HG03442 (cell line): ENCODE results near the gene DCAF4.
"Not testable (repeated sequence)": the region's sequence is repeated elsewhere in the genome, so short reads cannot be mapped to it uniquely, and the experiment has no call there.

Experiments
- ATAC-seq: cut with Tn5 transposase; IDR thresholded peaks from one replicate; pipeline ENCODE4 v1.9.1; 2021; ENCODE audit warnings: mild to moderate bottlenecking, moderate library complexity; ENCODE audit not compliant: unreplicated experiment

DCAF4 gene

DNA sequence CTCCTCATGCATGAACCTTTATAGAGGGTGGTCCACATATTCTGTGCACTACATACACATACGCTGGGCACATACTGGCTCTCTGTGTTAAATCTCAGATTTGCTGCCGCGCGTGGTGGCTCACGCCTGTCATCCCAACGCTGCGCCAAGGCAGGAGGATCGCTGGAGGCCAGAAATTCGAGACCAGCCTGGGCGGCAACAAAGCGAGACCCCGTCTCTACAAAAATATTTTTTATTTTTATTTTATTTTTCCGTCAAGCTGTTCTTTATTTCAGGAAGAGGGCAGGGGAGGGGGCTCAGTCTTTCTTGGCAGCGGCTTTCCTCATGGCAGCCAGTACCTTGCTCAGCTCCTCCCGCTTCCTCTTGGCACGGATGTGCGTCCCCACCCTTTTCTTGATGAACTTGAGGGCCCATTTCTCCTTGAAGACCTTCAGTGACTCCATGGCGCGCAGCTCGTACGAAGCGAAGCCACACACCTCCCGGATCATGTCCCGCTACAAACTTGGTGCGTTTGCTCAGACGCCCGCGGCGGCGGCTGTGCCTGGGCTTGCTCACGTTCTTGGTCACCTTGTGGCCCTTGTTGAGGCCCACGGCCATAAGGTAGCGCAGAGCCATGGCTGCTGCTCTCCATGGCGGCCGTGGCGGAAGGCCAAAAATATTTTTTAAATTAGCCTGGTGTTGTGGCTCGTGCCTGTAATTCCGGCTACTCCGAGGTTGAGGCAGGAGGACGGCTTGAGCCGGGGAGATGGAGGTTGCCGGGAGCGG lies 3.2 kb downstream of the DCAF4 start:
- no peak for ATAC-seq

DNA sequence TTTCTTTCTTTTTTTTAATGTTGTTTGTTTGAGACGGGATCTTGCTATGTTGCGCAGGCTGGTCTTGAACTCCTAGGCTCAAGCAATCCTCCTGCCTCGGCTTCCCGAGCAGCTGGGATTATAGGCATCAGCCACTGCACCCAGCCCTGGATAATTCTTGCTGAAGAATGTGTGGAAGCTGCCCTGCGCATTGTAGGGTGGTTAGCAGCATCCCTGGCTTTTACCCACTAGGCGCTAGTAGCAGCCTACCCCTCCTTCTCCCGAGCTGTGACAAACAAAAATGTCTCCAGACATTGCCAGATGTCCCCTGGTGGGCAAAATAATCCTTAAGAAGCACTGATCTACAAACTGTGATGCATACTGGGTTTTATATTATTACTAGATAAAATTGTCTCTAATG lies 6.6 kb downstream of the DCAF4 start:
- ATAC-seq = no peak

DNA sequence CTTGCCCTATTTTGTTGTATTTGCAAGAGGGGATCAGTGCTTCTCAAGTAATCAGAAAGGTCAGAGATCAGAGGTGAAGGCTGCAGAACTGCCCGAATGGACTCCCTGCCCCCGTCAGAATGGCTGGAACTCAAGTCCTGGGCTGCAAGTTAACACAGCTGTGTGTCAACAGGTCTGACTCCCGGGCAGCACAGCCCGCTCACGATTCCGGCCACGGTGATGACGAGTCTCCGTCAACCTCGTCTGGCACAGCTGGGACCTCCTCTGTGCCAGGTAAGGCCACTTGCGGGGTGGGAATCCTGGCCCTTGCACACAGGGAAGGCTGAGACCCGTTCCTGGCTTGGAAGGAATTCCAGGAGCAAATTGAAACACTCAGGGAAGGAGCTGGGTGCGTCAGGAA lies 13.4 kb downstream of the DCAF4 start:
- ATAC-seq = no peak

DNA sequence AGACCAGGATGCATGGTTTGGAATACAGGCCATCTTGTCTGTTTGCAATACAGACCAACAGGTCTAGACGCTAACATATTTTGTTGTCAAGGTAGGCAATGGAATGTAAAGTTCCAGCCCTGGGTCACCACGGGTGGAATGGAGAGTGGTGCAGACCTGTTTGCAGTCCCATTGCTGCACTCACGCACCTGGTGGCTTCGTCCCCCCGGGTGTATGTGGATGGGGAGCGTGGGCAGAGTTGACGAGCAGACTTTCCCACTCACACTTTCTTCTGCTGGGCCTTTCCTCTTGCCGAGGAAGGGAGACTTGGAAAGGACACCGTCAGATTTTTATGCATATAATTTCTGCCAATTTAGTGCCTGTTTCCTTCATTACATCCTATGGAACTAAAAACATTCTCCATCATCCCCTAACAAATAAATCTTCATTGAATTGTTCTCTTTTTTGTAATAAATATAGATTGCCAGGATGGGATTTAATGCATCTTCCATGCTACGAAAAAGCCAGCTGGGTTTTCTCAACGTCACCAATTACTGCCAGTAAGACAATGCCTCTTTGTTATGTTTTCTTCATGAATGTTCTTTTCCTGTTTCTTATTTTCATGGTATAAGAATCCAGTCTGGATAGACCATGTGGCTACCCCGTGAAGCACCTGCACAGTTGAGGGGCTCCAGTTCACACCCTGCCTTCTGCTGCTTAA lies 15.2 kb downstream of the DCAF4 start:
- ATAC-seq = no peak

DNA sequence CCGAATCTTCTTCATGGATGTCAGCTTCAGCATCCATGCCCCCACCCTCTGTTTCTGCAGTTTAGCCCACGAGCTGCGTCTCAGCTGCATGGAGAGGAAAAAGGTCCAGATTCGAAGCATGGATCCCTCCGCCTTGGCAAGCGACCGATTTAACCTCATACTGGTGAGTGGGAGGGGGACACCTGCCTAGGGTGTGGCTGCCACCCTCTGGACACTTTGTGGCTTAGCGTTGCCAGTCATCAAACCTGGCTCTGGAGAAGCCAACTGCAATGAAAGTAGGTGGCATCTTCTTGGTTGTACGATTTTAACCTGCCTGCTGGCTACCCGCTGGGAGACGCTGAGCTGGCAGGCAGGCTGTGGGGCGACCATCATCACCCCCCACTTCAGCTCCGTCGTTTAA lies 16.7 kb downstream of the DCAF4 start:
- ATAC-seq = no peak

DNA sequence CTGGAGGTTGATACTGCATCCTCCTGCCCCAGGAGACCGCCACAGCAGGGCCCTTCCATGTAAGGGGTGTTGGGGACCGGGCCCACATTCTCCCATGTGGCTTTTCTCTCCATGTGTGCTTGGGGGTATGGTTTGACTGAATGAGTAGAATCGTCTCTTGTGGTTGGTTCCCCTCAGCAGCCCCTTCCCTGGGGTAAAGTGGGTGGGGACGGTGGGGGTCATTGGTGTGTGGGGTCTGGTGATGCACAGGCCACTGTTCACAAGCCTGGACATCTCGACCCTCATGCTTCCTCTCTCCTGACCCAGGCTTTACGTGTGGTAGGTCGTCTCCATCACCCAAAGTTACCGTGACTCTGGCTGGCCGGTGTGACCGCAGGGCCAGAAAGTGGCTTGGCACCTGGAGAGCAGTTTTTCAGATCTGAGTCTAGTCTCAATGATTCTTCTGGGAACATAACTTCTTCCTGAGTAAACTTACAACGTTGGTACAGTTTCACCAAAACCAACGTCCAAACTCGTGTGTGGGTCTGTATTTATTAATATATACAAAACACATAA lies 17.7 kb downstream of the DCAF4 start:
- ATAC-seq = no peak

DNA sequence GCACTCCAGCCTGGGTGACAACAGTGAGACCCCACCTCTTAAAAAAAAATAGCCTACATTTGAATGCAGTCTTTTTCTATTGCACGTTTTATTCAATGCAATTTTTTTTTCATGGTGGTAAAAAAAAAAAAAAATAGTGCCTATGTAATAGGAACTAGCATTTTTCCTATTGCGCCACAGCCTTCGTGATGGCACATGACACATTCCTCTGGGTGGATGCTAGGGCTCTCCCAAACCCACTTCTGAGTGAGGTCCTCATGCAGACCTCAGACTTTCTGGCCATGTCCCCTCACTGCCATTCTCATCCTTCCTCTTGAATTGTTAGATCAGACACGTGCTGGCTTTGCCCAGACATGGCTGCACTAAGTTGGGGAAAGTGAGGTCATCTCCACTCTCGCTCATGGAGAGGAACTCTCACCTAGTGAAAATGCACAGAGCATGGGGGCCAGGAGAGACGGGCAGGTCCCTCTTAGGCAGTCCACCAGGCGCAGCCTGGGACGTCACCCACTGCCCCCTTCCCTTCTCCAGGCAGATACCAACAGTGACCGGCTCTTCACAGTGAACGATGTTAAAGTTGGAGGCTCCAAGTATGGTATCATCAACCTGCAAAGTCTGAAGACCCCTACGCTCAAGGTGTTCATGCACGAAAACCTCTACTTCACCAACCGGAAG lies 19.2 kb downstream of the DCAF4 start:
- no peak for ATAC-seq

DNA sequence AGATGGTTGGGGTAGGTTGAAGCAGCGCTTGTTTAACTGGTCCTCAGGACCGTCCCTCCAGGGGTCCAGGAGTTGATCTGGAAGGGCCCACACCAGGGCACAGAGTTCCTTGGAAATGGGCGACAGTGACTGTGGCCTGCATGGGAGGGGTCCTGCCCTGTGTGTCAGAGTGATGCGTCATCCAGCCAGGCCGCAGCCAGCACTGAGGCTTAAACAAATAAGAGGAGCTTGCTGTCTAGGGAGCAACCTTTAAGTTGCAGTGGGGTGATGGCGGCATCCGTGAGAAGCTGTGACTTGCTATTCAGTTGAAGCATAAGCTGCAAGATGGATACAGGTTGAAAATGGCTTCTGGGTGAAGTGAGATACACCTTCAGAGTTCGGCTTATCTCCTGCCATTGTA lies 20.2 kb downstream of the DCAF4 start:
- no peak for ATAC-seq

DNA sequence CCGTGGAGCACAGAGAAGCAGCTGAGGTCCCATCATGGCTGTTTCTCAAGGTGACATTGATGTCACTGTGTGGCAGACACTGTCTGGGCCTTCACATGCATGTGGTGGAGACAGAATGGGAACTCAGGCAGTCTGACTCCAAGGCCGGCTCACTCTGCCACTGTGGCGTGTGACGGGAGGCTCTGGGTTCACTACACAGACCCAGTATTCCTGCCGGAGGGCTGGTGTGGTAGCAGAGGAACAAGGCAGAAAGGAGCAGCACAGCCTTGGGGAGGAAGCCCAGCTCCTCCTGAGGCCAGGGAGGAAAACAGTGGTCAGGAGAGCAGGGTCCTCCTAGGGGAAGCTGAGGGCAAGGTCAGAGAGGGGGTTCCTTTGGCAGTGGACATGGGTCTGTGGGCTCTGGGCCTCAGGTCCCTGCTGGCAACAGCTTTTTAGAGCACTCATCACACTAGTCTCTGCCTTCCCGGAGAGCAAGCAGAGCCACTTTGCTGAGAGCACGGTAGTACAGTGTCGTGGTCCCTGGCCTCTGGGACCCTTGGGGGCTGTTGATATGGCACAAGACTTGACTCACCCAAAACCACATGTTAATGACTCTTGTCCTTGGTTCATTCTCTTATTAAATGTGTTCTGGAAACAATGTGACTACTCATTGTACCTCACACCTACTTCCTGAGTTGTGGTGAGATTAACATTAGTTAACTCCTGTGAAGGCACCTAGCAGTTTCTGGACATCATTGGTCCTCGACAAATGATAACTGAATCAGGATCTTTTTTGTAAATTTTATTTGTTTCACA lies 21.3 kb downstream of the DCAF4 start:
- ATAC-seq = no peak

DNA sequence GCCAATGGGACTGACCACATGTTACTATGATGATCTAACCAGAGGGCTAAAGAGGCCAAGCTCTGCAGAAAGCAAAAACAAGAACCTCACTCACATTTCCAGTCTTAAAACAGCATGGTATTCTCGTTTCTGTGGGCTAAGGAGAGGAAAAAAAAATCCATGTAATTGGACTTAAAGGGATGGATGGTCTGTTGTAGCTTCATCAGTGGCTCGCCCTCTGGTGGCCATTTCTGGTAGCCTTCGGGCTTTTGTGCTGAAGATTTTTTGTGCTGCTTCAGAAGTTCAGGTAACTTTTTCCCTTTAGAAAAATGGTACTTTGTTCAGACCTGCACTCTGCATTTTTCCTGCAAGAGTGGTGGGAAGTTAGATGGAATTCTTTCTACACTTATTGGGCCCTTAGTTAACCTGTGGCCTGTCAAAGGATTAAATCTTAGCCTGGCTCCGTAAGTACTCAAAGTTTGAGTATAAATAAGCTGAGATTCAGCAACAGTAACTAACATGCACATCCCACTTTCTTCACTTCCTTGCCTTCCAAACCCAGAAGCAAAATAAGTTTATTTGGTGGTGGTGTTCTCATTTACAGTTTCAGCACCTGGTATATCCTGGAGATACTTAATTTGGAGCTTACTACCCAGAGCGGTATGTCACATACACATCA lies 22.3 kb downstream of the DCAF4 start:
- no peak for ATAC-seq

DNA sequence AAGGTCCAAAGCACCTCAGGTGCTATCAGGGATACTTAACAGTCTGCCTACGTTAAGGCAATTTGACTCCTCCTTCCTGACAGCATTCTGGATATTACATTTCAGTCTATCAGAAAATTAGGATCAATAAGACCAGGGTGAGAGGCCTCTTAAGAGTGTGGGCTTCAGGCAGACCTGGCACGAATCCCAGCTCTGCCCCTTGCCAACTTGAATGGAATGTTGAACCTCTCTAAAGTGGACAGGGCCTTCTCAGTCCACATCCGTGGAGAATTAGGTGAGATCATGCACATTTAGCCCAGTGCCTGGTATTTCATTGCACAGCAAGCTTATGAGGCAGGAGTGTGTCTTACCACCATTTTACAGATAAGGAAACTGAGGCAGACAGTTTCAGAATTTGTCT lies 25.9 kb downstream of the DCAF4 start:
- ATAC-seq = no peak

DNA sequence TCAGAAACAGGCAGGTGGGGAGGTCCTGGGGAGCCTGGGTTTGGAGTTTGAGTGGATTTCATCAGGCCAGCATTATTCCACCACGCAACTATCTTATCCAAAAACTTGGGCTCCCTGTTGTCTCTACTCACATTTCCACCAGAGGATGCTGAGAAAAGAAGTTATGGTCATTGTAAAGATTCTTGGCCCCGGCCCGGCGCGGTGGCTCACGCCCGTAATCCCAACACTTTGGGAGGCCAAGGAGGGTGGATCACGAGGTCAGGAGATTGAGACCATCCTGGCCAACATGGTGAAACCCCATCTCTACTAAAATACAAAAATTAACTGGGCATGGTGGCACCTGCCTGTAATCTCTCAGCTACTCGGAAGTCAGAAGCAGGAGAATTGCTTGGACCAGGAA lies 30.5 kb downstream of the DCAF4 start:
- ATAC-seq = not testable (repeated sequence)

DNA sequence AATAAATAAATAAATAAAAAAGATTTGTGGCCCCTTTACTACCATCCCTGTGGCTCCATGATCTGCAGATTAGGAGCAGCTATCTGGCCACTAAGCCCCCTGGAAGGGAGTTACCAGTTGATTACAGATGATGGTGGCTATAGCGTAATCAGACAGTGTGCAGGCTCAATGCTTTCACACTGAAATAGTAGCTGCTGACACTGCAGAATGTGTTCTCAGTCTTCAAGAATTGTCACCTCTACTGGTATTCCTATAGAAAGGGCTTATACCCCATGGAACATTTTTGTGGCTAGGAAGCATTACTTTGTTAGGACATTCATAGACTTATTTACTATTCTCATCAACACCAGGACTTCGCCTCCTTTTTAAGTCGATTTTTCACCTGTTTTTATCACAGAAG lies 30.9 kb downstream of the DCAF4 start:
- ATAC-seq = no peak

DNA sequence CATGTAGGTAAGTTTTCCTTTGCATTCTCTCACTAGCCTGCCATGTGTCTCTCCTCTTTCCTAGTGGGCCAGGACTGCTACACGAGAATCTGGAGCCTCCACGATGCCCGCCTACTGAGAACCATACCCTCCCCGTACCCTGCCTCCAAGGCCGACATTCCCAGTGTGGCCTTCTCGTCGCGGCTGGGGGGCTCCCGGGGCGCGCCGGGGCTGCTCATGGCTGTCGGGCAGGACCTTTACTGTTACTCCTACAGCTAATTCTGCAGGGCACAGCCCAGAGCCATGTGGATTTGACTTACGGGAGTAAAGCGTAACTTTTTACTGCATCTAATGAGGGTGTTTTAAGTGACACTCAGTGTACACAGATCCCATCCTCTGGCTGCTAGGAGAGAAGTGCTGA lies 32.3 kb downstream of the DCAF4 start:
- ATAC-seq = no peak

DNA sequence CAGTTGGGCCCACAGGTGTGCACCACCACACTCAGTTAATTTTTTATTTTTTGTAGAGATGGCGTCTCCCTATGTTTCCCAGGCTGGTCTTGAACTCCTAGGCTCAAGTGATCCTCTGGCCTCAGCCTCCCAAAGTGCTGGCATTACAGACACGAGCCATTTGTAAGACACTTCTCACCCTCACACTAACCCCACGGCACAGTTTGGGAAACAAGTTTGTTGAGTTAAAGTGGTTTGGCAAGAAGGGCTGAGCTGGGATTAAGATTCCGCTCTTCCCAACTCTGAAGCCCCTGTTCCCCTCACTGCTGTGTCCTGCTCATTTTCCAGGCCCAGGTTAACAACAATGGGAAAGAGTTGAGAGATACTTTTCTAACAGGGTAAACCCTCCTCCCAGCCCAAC lies 34.8 kb downstream of the DCAF4 start:
- not testable (repeated sequence) for ATAC-seq

DNA sequence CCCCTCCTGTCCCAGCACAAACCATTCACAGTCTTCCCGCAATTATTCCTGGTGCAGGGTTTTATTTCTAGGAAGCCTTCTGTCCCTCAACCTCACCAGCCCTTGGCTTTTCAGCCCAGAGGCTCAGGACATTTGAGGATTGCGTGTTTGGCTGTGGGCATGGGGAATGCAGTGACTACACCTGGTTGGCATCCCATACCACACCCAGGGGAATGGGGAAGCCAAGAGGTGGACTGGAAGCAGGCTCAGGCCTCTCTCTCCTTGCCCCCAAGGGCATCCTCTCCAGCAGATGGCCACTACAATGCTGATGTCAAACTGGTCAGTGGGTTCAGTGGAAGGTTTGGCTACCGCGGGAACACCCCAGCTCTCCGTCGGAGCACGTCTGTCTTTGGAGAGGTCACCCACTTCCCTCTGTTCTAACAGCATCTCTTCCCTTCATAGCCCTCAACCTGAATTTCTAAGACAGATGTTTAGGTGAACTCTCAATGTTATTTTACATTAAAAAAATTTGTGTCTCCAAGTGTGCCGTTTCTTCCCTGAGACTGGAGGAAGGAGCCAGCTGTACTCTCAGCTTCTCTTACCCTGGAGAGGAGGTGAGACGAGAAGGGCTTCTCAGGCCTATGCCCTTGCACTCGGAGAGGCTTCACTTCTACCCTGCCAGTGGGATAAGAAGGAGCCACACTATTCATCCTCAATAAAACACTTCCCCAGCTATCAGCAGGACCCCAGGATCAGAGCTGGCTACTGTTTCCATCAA lies 35.5 kb downstream of the DCAF4 start:
- ATAC-seq = no peak

DNA sequence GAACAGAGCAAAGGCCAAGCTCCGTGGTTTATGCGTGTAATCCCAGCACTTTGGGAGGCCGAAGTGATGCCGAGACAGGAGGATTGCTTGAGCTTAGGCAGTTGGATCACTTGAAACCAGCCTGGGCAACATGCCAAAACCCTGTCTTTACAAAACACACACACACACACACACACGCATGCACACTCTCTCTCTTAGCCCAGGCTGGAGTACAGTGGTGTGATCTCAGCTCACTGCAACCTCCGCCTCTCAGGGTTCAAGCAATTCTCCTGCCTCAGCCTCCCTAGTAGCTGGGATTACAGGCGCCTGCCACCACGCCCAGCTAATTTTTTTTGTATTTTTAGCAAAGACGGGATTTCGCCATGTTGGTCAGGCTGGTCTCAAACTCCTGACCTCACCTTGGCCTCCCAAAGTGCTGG lies 36.1 kb downstream of the DCAF4 start:
- ATAC-seq = not testable (repeated sequence)

DNA sequence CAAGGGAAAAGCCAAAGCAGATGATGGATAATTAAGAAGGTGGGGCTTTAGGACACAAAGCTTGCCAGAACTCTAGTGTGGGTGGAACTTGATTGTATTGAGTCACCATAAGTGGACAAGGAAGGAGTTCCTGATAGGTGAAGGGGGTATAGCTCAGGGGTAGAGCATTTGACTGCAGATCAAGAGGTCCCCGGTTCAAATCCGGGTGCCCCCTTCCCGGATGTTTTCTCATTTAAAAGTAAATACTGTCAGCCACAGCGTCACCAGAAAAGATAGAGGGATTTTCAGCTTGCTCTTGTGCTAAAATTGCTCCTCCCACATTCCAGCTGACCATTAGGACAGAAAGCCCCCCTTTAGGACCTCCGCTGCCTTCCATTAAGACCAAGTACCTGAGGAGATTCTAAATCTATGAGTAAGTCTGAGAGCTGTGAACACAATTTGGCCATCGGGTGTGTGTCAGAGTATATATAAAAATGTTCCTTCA lies 36.6 kb downstream of the DCAF4 start:
- ATAC-seq = no peak

DNA sequence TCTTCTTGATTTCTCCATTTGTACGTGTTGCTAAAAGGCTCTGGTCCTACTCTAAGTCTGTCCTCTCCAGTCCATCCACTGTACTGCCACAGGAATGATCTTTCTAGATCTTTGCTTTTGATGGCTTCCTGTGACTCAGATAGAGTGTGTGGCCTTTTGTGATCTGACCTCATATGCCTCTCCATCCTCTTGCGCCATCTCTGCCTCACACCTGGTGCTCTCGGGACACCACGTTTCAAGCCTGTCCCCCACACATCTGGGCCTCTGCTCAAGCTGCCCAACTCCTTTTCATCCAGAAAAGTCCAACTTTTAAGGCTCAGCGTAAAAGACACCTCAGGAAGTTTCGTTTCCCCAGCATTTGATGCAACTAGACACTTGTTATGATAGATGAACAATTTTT lies 39.0 kb downstream of the DCAF4 start:
- ATAC-seq = no peak

DNA sequence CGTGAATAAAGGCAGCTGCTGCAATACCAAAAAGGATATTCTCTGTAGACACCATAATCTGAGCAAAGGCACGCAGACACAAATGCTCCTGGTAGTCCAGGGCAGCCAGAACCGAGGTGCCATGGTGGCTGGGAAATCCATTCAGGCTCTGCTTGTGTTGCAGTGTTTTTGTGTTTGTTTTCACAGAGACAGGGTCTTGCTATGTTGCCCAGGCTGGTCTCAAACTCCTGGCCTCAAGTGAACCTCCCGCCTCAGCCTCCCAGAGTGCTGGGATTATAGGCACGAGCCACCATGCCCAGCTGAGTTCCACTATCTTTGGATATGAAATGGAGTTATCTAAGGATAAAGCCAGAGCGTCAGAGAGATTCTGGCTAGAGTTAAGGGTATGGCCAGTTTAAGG lies 39.8 kb downstream of the DCAF4 start:
- ATAC-seq = no peak
